H54 (cell line): ENCODE data around the gene NIN.

ENCODE experiments used
- DNase-seq: peaks from one replicate; pipeline ENCODE4 v3.0.0; 2011; ENCODE audit warnings: low spot score, mixed read lengths; ENCODE audit not compliant: insufficient read length
- FAIRE-seq: peaks from 3 replicates; lab custom pipeline; 2011; peaks lifted over from hg19 to GRCh38; lab: Jason Lieb, UNC
- POLR2A ChIP-seq: IDR thresholded peaks from 2 replicates; pipeline ENCODE4 v1.6.1; 2011; ENCODE audit warnings: low read depth, mild to moderate bottlenecking, low read length

Gene NIN

GRCh38 chr14:50688875-50689274 lies 142.1 kb downstream of the NIN start:
- no peak for FAIRE-seq
- DNase-seq = no peak
- no peak for TF ChIP-seq POLR2A

- FAIRE-seq (no peak), DNase-seq (no peak)
- no peak for TF ChIP-seq POLR2A
Observed at GRCh38 chr14:50679674-50680073, 151.3 kb downstream of the NIN start.

- no peak for TF ChIP-seq POLR2A
- DNase-seq (no peak), FAIRE-seq (no peak)
Observed at GRCh38 chr14:50678163-50678562, 152.8 kb downstream of the NIN start.

- DNase-seq (no peak), FAIRE-seq (peak; percentile 72)
- TF ChIP-seq POLR2A = no peak
Observed at GRCh38 chr14:50677527-50678063, 153.4 kb downstream of the NIN start.

GRCh38 chr14:50676814-50677516 lies 154.0 kb downstream of the NIN start:
- DNase-seq (no peak), FAIRE-seq (no peak)
- no peak for TF ChIP-seq POLR2A

- FAIRE-seq = peak; percentile 20
- no peak for TF ChIP-seq POLR2A
- no peak for DNase-seq
Observed at GRCh38 chr14:50675597-50675996, 155.4 kb downstream of the NIN start.

- DNase-seq (no peak), FAIRE-seq (no peak)
- no peak for TF ChIP-seq POLR2A
Observed at GRCh38 chr14:50670866-50671256, 160.1 kb downstream of the NIN start.

- DNase-seq = no peak
- no peak for TF ChIP-seq POLR2A
- no peak for FAIRE-seq
Observed at GRCh38 chr14:50670196-50670865, 160.6 kb downstream of the NIN start.
